ENCODE results near the gene PPP4R3B. TPM values are rescaled to one million over a fixed set of nuclear protein-coding genes. Genes with fewer than 3 reads are reported as not detected.
"Not testable (repeated sequence)": the region's sequence is repeated elsewhere in the genome, so short reads cannot be mapped to it uniquely, and the experiment has no call there.

The PPP4R3B gene
- total RNA-seq, 2 experiments from 2014 or later, result 82.6 to 84.0 TPM

DNA sequence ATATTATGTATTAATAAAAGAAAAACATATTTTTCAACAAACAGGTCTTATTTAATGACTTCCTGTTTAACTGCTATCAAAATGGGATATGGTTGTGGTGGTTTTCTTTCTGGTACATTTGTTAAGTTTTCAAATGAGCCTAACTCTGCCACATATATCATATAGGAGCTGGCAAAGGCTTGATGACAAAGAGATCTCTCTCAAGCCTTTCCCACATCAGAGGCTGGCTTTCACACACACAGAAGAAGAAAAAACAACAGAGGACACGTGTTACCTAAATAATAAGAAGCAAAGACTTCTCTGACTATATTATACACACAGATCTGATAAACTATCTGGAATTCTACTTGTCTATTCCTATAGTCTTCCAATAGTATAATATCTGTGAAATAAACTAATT is 51.8 kb downstream of the PPP4R3B start:
- H3K27me3 Mint-ChIP-seq, result no peaks in the 10 kb centered on the region

DNA sequence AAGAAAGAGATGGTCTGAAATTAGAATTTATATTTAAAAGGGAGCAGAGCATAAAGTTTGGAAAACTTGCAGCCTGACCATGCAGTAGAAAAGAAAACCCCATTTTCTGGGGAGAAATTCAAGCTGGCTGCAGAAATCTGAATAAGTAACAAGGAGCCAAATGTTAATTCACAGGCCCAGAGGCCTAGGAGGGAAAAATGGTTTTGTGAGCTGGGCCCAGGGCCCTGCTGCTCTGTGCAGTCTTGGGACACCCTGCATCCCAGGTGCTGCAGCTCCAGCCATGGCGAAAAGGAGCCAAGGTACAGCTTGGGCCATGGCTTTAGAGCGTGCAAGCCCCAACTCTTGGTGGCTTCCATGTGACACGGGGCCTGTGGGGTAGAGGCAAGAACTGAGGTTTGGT is 56.6 kb downstream of the PPP4R3B start:
- Mint-ChIP-seq H3K27me3 (no peaks in the 10 kb centered on the region), H3K27ac (no peak overlapping the region), H3K4me1 (peaks cover 4% of the 10 kb centered on the region), H3K36me3 (peaks cover 56% of the 10 kb centered on the region), H3K9me3 (peaks cover 11% of the 10 kb centered on the region), H3K4me3 (no peak overlapping the region)
- no peak for DNase-seq

More for the DNA sequence above, 51.8 kb downstream of the PPP4R3B start:
- peaks cover 64% of the 10 kb centered on the region for H3K36me3 Mint-ChIP-seq
- no peak overlapping the region for H3K4me3 Mint-ChIP-seq
- peaks cover 27% of the 10 kb centered on the region for H3K4me1 Mint-ChIP-seq
- no peak for DNase-seq
- H3K9me3 Mint-ChIP-seq, result peaks cover 11% of the 10 kb centered on the region
- peak overlapping the region; percentile 13 for H3K27ac Mint-ChIP-seq

DNA sequence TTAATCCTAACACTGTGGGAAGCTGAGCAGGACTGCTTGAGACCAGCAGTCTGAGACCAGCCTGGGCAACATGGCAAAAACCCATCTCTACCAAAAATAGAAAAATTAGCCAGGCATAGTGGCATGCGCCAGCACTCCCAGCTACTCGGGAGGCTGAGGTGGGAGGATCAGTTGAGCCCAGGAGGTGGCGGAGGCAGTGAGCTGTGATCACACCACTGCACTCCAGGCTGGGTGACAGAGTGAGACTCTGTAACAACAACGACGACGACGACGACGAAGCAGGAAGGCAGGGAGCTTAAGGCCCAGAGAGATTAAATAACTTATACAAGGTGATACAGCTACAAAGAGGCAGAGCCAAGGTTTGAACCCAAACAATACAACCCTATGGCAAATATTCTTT is 60.6 kb downstream of the PPP4R3B start:
- H3K4me3 Mint-ChIP-seq, result no peak overlapping the region
- H3K36me3 Mint-ChIP-seq, result peaks cover 37% of the 10 kb centered on the region
- DNase-seq, result no peak
- no peaks in the 10 kb centered on the region for H3K27me3 Mint-ChIP-seq
- H3K9me3 Mint-ChIP-seq, result peaks cover 6% of the 10 kb centered on the region
- H3K27ac Mint-ChIP-seq, result no peak overlapping the region
- H3K4me1 Mint-ChIP-seq, result peaks cover 6% of the 10 kb centered on the region

DNA sequence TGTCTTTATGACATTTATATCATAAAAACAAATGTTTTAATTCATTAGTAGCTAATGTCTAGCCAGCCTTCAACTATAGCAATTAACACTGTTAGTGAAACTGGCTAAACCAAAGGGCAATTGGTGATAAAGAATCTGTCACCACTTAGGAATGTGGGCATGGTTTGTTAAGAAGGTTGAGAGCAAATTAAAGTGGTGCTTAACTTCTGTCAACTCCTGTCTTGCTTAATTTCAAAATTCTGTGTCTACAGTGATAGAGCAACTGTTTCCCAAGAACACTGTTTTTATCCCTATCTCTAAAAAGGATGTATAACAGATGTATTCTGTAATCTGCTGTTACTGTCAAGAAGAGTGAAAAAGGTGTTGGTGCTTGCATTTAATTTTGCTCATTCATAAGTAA is 61.4 kb downstream of the PPP4R3B start:
- H3K4me3 Mint-ChIP-seq, result no peak overlapping the region
- no peak overlapping the region for H3K27ac Mint-ChIP-seq

DNA sequence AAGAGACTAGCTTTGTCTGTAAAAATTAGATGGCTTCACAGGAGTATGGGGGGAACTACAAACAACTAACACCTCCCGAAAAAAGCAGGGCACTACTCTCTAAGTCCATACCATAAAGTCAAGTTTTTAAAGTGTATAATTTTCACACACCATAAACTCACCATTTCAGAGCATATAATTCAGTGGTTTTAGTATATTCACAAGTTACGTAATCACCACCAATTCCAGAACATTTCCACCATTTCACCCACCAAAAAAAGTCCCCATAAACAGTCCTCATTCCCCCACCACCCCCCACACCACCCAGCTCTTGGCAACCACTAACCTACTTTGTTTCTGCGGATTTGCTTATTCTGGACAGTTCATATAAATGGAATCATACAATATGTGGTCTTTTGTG is 64.1 kb downstream of the PPP4R3B start:
- H3K9me3 Mint-ChIP-seq, result no peaks in the 10 kb centered on the region
- no peak overlapping the region for H3K4me3 Mint-ChIP-seq
- H3K27me3 Mint-ChIP-seq, result no peaks in the 10 kb centered on the region
- no peak for DNase-seq
- peaks cover 8% of the 10 kb centered on the region for H3K4me1 Mint-ChIP-seq
- H3K27ac Mint-ChIP-seq, result no peak overlapping the region
- H3K36me3 Mint-ChIP-seq, result peaks cover 18% of the 10 kb centered on the region

More for the DNA sequence above, 61.4 kb downstream of the PPP4R3B start:
- no peak for DNase-seq
- no peaks in the 10 kb centered on the region for H3K9me3 Mint-ChIP-seq
- peaks cover 29% of the 10 kb centered on the region for H3K36me3 Mint-ChIP-seq
- H3K4me1 Mint-ChIP-seq, result peaks cover 6% of the 10 kb centered on the region
- no peaks in the 10 kb centered on the region for H3K27me3 Mint-ChIP-seq

DNA sequence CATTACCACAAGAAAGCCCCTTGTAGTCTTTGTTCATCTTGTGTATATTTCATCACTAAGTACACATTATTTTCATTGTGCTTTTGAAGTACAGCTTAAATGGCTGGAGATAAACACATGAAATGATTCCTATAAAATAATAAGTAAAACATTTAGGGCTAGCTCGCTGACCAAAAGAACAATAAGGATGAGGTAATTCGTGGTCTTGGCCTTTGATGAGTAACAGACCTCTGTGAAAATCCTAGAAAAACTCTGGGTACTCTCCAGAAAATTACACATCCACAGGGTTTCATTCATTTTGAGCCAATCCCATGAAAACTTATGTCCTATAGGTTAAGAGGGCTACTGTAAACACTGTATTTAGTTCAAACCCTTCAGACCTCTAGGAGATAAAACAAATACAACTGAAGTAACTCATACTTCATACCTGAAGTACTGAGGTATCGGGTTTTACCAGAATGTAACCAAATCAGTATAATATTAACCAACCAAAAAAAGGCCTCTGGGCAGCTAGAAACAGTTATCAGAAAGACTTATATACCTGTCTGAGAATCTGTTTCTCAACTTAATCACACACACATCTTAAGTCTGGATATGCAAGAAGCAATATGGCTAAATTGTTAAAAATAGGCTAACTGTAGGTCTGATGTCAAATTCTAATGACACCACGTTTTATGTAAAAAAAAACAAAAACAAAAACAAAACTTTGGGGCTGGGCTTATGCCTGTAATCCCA is 66.9 kb downstream of the PPP4R3B start:
- H3K27me3 Mint-ChIP-seq, result no peaks in the 10 kb centered on the region
- H3K27ac Mint-ChIP-seq, result no peak overlapping the region
- DNase-seq, result no peak
- H3K4me3 Mint-ChIP-seq, result no peak overlapping the region
- peaks cover 21% of the 10 kb centered on the region for H3K36me3 Mint-ChIP-seq
- H3K4me1 Mint-ChIP-seq, result peaks cover 7% of the 10 kb centered on the region
- no peaks in the 10 kb centered on the region for H3K9me3 Mint-ChIP-seq

DNA sequence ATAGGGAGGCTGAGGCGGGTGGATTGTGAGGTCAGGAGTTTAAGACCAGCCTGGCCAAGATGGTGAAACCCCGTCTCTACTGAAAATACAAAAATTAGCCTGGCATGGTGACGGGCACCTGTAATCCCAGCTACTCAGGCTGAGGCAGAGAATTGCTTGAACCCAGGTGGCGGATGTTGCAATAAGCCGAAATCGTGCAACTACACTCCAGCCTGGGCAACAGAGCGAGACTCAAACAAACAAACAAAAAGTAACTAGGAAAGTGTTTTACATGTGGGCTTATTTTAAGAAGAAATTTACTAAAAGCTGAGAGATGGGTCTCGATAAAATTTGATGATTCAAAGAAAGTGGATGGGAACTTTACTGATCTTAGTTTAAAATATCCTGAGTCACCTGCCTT is 69.7 kb downstream of the PPP4R3B start:
- H3K4me3 Mint-ChIP-seq, H3K27ac Mint-ChIP-seq, H3K4me1 Mint-ChIP-seq, H3K9me3 Mint-ChIP-seq, DNase-seq, H3K27me3 Mint-ChIP-seq: not testable (repeated sequence)
- H3K36me3 Mint-ChIP-seq, result peaks cover 13% of the 10 kb centered on the region

DNA sequence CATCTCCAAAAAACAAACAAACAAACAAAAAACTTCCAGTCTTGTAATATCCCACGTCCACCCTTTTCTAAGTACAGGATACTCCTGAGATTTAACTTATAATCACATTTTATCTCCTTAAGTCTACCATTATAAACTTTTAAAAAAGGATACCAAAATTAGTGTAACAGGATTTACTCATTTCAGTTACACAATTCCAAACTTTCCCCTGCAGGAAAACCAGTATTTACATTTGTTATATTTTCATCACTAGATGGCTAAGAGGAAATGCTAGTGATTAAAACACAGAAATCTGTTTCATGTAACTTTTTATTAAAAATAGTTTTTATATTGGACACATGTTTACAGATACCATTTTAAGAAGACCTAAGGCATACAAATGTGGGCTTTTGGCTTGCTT is 70.4 kb downstream of the PPP4R3B start:
- Mint-ChIP-seq H3K27ac (no peak overlapping the region), H3K36me3 (peaks cover 15% of the 10 kb centered on the region), H3K9me3 (no peaks in the 10 kb centered on the region), H3K4me3 (no peak overlapping the region), H3K27me3 (no peaks in the 10 kb centered on the region), H3K4me1 (peaks cover 3% of the 10 kb centered on the region)
- DNase-seq, result no peak

DNA sequence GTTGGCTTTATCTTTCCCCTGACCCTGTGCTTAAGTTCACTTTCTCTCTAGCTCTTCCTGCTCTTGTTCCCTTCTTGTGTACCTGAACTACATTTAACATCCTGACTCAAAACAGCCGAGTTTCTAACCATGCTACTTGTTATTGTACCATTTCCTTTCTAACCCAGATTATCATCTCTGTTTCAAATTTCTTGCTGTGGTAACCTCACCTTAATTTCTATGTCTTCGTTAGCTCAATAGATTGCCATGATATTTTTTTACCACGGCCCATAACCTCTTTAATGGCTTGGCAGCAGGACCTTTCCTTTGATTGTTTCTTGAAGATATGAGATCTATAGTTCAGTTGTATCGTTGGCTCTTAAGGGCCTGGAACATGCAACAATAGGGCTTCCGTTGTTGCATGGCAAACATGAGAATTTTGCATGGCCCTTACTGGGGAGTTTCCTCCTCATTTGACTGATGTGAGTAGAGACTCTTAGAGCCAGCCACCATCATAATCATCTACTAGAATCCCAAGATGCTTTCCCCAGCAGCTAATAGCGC is 86.8 kb downstream of the PPP4R3B start:
- DNase-seq, result no peak
- peaks cover 41% of the 10 kb centered on the region for H3K36me3 Mint-ChIP-seq

DNA sequence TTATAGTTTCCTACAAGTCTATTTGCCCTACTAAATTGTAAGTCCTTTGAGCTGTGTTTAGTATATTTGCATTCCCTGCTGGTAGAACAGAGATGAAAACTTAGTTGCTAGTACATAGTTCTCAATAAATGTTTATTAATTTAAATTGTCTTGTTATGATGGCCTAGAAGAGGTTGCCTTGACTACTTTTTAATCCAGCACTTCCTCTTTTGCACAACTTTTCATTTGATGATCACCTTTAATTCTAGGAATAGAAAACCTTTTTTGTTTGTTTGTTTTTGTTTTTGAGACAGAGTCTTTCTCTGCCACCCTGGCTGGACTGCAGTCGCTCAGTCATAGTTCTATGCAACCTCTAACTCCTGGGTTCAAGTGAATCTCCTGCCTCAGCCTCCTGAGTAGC is 91.2 kb downstream of the PPP4R3B start:
- Mint-ChIP-seq H3K9me3 (no peaks in the 10 kb centered on the region), H3K27ac (no peak overlapping the region), H3K27me3 (no peaks in the 10 kb centered on the region), H3K4me3 (no peak overlapping the region), H3K36me3 (peaks cover 25% of the 10 kb centered on the region), H3K4me1 (peaks cover 4% of the 10 kb centered on the region)
- DNase-seq, result no peak

More for the DNA sequence above, 86.8 kb downstream of the PPP4R3B start:
- peaks cover 4% of the 10 kb centered on the region for H3K4me1 Mint-ChIP-seq
- no peaks in the 10 kb centered on the region for H3K9me3 Mint-ChIP-seq
- H3K27ac Mint-ChIP-seq, result no peak overlapping the region
- H3K4me3 Mint-ChIP-seq, result no peak overlapping the region
- no peaks in the 10 kb centered on the region for H3K27me3 Mint-ChIP-seq

DNA sequence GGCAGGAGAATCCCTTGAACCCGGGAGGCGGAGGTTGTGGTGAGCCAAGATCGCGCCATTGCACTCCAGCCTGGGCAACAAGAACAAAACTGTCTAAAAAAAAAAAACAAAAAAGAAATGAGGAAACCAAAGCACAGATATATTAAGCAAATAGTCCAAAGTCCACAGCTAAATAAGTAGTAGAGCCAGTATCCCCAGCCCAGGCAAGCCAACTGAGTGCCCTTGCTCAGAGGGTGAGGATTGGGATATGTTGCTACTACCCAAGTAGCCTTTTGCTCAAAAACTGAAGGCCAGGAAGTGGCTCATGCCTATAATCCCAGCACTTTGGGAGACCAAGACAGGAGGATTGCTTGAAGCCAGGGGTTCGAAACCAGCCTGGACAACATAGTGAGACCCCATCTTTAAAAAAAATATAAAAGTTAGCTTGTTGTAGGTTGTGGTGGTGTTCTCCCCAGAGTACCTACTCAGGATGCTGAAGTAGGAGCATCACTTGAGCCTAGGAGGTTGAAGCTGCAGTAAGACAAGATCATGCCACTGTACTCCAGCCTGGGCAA is 92.5 kb downstream of the PPP4R3B start:
- Mint-ChIP-seq H3K9me3 (no peaks in the 10 kb centered on the region), H3K27me3 (no peaks in the 10 kb centered on the region), H3K4me3 (no peak overlapping the region), H3K4me1 (peaks cover 5% of the 10 kb centered on the region), H3K27ac (no peak overlapping the region), H3K36me3 (peaks cover 17% of the 10 kb centered on the region)
- DNase-seq, result no peak

DNA sequence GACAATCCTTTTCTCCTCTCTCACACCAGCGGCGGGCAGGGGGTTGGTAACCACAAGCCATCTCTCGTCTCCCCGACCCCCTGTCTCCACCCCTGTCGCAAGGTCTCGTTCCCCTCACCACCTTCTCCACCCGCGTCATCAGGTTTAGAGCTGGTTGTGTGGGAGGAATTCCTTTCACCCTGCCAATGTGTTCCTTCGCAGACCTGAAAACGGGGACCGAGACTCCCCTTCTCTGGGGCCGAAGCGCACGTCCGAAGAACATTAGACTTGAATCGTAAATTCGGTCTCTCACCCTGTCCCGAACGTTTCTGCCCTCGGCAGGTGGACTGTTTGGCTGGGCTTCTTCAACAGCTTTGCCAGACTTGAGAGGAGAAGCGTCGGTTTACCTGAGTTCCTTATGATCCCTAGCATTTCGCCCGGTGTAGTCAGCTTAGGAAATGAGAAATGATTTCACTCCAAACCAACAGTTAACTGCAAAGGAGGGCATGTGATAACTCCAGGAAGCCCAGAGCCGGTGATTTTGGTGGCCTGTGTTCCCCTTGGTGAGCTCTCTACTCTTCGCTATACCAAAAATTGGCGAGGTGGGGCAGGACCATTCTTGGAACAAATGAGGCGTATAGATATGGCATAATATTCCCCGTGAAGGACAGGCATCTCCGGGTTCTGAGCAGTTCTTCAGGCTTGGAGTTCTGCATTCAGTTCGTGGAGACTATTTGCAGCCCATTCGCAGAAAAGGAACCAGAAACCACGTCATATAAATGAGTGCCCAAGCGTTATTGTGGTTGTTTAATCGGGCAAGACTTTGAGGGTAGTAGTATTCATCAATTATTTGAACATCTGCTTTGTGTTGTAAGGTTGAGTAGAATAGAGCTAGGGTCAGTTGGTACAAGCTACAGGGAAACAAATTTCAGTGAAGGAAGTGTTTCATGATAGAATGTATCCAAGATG is 97.2 kb downstream of the PPP4R3B start:
- Mint-ChIP-seq H3K4me3 (peak overlapping the region; percentile 99), H3K9me3 (no peaks in the 10 kb centered on the region), H3K27ac (peak overlapping the region; percentile 96), H3K36me3 (no peaks in the 10 kb centered on the region), H3K4me1 (peaks cover 5% of the 10 kb centered on the region), H3K27me3 (no peaks in the 10 kb centered on the region)
- DNase-seq, result peak; percentile 36

DNA sequence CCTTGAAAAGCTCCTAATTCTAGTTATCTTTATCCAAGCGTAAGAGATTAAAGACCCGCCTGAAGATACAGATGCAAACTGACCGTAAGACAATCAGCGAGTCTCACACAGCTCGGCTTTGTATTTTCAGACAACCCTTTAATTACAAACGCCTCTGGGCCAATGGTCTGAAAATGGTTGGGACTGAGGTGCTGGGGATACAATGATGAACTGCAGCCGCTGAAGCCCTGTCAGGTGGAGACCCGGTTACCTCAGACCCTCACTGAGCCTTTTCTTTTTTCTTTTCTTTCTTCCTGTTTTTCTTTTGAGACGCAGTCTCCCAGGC is 98.6 kb downstream of the PPP4R3B start:
- no peaks in the 10 kb centered on the region for H3K9me3 Mint-ChIP-seq
- H3K27me3 Mint-ChIP-seq, result no peaks in the 10 kb centered on the region
- DNase-seq, result no peak

DNA sequence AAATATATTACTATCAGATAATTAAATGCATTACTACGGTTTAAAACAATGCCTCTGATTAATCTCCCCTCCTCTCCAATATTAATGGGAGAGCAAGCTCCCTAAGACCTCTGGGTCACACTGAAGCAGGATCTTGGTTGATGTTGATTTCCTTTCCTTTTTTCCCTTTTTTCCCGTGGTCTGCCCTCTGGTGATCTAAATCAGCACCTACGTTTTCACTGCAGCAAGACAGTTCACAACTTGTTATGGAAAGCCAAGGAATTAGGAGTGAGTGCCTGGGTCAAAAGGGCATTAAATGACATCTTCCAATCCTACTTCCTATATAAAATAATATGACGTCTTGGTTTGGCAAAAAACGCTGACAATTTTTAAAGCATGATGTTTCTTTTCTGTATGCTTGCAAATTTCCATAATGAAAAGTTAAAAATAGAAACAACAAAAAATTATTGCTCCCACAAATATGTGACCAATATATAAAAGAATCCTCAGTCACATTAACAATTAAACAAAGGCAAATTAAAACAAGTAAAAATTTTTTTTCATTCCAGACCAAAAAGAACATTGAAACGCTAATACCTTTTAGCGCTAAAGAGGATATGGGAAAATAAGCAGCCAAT is 105.8 kb downstream of the PPP4R3B start:
- Mint-ChIP-seq H3K4me1 (no peaks in the 10 kb centered on the region), H3K27ac (no peak overlapping the region), H3K36me3 (no peaks in the 10 kb centered on the region), H3K27me3 (no peaks in the 10 kb centered on the region), H3K9me3 (no peaks in the 10 kb centered on the region), H3K4me3 (no peak overlapping the region)
- no peak for DNase-seq

More for the DNA sequence above, 98.6 kb downstream of the PPP4R3B start:
- Mint-ChIP-seq H3K36me3 (no peaks in the 10 kb centered on the region), H3K27ac (peak overlapping the region; percentile 96), H3K4me1 (peaks cover 5% of the 10 kb centered on the region), H3K4me3 (peak overlapping the region; percentile 99)
